Activated CD8-positive, alpha-beta memory T cell treated with anti-CD3 and anti-CD28 coated beads, Interleukin-2, amount 50 U/mL, for 48 hours (primary cell): ENCODE results near the gene IRF7.
"Not testable (repeated sequence)": the region's sequence is repeated elsewhere in the genome, so short reads cannot be mapped to it uniquely, and the experiment has no call there.

Experiments
- DNase-seq: peaks from one replicate; pipeline ENCODE4 v3.0.0-alpha.2; 2020

Gene IRF7

GRCh38 chr11:578276-579035 is 37.3 kb downstream of the IRF7 start:
- no peak for DNase-seq

- no peak for DNase-seq
These were observed 38.2 kb downstream of the IRF7 start for GRCh38 chr11:577611-577894.

GRCh38 chr11:576811-577610 is 38.7 kb downstream of the IRF7 start:
- no peak for DNase-seq

- DNase-seq = peak; percentile 97
These were observed 39.6 kb downstream of the IRF7 start, which contains the start of gene PHRF1 for GRCh38 chr11:575996-576768. Gene PHRF1, plus strand, starts transcription at chr11:576470. Its CDS starts 5,043 bp downstream, at chr11:581513.

- no peak for DNase-seq
These were observed 40.3 kb downstream of the IRF7 start for GRCh38 chr11:575313-575995.

GRCh38 chr11:574632-575312 is 41.0 kb downstream of the IRF7 start:
- no peak for DNase-seq

- DNase-seq = not testable (repeated sequence)
These were observed 41.6 kb downstream of the IRF7 start for GRCh38 chr11:574031-574570.

- no peak for DNase-seq
These were observed 42.5 kb downstream of the IRF7 start for GRCh38 chr11:573146-573759.

- no peak for DNase-seq
These were observed 44.0 kb downstream of the IRF7 start for GRCh38 chr11:571802-572185.

GRCh38 chr11:569158-569885 is 46.4 kb downstream of the IRF7 start:
- no peak for DNase-seq

- DNase-seq = peak; percentile 97
These were observed 47.2 kb downstream of the IRF7 start for GRCh38 chr11:568306-569157.

GRCh38 chr11:567629-568292 is 48.0 kb downstream of the IRF7 start:
- no peak for DNase-seq

- no peak for DNase-seq
These were observed 48.6 kb downstream of the IRF7 start for GRCh38 chr11:567011-567628.

GRCh38 chr11:565921-566509 is 49.7 kb downstream of the IRF7 start:
- no peak for DNase-seq

GRCh38 chr11:563812-564578 is 51.8 kb downstream of the IRF7 start:
- DNase-seq = no peak

- DNase-seq = no peak
These were observed 52.5 kb downstream of the IRF7 start for GRCh38 chr11:563066-563811.
